ENCODE measurements around the gene COL15A1. TPM values are rescaled to one million over a fixed set of nuclear protein-coding genes. Genes with fewer than 3 reads are reported as not detected.

COL15A1 gene
- total RNA-seq, 1 experiment from 2014 or later, result 0.10 TPM

DNA sequence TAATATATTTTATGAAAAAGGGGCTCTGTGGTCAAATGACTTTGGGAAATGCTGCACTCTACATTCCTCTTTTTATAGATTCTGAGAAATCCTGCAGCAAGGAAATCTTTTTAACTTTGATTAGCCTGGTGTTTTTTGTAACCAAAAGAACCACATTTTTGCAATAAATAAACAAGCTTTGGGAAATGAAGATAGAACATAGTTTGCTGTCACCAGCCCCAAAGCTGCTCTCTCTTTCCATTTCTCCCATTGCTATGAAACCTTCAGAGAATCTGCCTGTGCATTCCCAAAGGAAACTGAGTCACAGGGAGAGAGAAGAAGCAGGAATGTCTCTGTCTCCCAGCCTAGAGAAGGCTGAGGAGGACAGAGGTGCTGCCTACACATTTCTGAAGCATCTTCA is 59.0 kb downstream of the COL15A1 start:
- BruUV-seq (replicated peaks), result no TSS peak

DNA sequence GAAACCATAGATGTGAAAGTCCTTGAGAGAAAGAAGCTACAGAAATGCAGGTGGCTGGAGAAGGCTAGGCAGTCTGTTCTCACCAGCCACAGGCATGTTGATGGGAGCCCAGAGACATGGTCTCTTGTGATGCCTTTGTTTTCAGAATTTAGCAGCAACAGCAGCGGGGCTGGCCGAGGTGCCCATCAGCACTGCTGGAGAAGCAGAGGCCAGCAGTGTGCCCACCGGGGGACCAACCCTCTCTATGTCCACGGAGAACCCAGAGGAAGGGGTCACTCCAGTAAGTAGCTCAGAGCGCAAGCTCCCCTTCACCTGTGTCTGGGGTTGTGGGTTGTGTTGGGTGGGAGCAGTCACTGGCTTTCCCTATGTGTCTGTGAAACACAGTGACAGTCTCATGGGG is 59.6 kb downstream of the COL15A1 start:
- CTCF ChIA-PET, result interaction anchor here (0.7 kb wide), 1 partner anchor 669 kb away, joined by 3 read pairs; no protein-coding TSS in a partner anchor
- Histone ChIP-seq H3K27me3 (ENCODE audit: control insufficient read depth, insufficient read depth, low read length) (no peaks in the 10 kb centered on the region), H3K4me1 (ENCODE audit: control insufficient read depth, insufficient read depth, low read length) (no peaks in the 10 kb centered on the region), H3K9me3 (ENCODE audit: control insufficient read depth, insufficient read depth, low read depth, low read length) (no peaks in the 10 kb centered on the region), H3K36me3 (ENCODE audit: control insufficient read depth, insufficient read depth, low read length) (no peaks in the 10 kb centered on the region), H3K4me3 (ENCODE audit: low read depth in 2 of 2, low read length in 2 of 2) (no peak overlapping the region), H3K27ac (ENCODE audit: low read length) (no peak overlapping the region)
- intact Hi-C loops (cut with micrococcal nuclease; ENCODE audit: unreplicated experiment) (no loop called here), in situ Hi-C loops (cut with HindIII; ENCODE audit: low pct_unique_long_range_greater_than_20kb, low sequenced_read_pairs) (no loop called here)
- BruUV-seq (replicated peaks), result no TSS peak
- TF ChIP-seq SIN3A (IDR thresholded peaks at IDR 0.05; ENCODE audit: borderline replicate concordance, insufficient read depth, low read depth, low read length) (no peak), TCF7L2 (IDR thresholded peaks at IDR 0.05; ENCODE audit: low read depth, low read length) (no peak), POLR2AphosphoS5 (IDR thresholded peaks at IDR 0.05; ENCODE audit: low read depth, low read length) (no peak)
- TF ChIP-seq, protein P1, sequence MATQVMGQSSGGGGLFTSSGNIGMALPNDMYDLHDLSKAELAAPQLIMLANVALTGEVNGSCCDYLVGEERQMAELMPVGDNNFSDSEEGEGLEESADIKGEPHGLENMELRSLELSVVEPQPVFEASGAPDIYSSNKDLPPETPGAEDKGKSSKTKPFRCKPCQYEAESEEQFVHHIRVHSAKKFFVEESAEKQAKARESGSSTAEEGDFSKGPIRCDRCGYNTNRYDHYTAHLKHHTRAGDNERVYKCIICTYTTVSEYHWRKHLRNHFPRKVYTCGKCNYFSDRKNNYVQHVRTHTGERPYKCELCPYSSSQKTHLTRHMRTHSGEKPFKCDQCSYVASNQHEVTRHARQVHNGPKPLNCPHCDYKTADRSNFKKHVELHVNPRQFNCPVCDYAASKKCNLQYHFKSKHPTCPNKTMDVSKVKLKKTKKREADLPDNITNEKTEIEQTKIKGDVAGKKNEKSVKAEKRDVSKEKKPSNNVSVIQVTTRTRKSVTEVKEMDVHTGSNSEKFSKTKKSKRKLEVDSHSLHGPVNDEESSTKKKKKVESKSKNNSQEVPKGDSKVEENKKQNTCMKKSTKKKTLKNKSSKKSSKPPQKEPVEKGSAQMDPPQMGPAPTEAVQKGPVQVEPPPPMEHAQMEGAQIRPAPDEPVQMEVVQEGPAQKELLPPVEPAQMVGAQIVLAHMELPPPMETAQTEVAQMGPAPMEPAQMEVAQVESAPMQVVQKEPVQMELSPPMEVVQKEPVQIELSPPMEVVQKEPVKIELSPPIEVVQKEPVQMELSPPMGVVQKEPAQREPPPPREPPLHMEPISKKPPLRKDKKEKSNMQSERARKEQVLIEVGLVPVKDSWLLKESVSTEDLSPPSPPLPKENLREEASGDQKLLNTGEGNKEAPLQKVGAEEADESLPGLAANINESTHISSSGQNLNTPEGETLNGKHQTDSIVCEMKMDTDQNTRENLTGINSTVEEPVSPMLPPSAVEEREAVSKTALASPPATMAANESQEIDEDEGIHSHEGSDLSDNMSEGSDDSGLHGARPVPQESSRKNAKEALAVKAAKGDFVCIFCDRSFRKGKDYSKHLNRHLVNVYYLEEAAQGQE (IDR thresholded peaks at IDR 0.05; ENCODE audit: insufficient read depth in 1 of 2, low read depth in 2 of 2, low read length in 1 of 2), result no peak
- TF ChIP-seq, protein P2, sequence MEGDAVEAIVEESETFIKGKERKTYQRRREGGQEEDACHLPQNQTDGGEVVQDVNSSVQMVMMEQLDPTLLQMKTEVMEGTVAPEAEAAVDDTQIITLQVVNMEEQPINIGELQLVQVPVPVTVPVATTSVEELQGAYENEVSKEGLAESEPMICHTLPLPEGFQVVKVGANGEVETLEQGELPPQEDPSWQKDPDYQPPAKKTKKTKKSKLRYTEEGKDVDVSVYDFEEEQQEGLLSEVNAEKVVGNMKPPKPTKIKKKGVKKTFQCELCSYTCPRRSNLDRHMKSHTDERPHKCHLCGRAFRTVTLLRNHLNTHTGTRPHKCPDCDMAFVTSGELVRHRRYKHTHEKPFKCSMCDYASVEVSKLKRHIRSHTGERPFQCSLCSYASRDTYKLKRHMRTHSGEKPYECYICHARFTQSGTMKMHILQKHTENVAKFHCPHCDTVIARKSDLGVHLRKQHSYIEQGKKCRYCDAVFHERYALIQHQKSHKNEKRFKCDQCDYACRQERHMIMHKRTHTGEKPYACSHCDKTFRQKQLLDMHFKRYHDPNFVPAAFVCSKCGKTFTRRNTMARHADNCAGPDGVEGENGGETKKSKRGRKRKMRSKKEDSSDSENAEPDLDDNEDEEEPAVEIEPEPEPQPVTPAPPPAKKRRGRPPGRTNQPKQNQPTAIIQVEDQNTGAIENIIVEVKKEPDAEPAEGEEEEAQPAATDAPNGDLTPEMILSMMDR (IDR thresholded peaks at IDR 0.05), result no peak
- no peak for DNase-seq (ENCODE audit: low read depth, low spot score)
- ATAC-seq, result no peak
- POLR2A ChIA-PET, result no interaction called here

More for the DNA sequence above, 59.0 kb downstream of the COL15A1 start:
- in situ Hi-C loops (cut with HindIII; ENCODE audit: low pct_unique_long_range_greater_than_20kb, low sequenced_read_pairs) (no loop called here), intact Hi-C loops (cut with micrococcal nuclease; ENCODE audit: unreplicated experiment) (no loop called here)
- Histone ChIP-seq H3K4me1 (ENCODE audit: control insufficient read depth, insufficient read depth, low read length) (no peaks in the 10 kb centered on the region), H3K36me3 (ENCODE audit: control insufficient read depth, insufficient read depth, low read length) (no peaks in the 10 kb centered on the region), H3K4me3 (ENCODE audit: low read depth in 2 of 2, low read length in 2 of 2) (no peak overlapping the region), H3K27me3 (ENCODE audit: control insufficient read depth, insufficient read depth, low read length) (no peaks in the 10 kb centered on the region), H3K9me3 (ENCODE audit: control insufficient read depth, insufficient read depth, low read depth, low read length) (no peaks in the 10 kb centered on the region), H3K27ac (ENCODE audit: low read length) (no peak overlapping the region)
- no peak for ATAC-seq
- no peak for TF ChIP-seq SIN3A (IDR thresholded peaks at IDR 0.05; ENCODE audit: borderline replicate concordance, insufficient read depth, low read depth, low read length)
- TF ChIP-seq, protein P1 (IDR thresholded peaks at IDR 0.05; ENCODE audit: insufficient read depth in 1 of 2, low read depth in 2 of 2, low read length in 1 of 2), result no peak
- TF ChIP-seq POLR2AphosphoS5 (IDR thresholded peaks at IDR 0.05; ENCODE audit: low read depth, low read length), result no peak
- TF ChIP-seq, protein P2 (IDR thresholded peaks at IDR 0.05), result no peak
- no peak for TF ChIP-seq TCF7L2 (IDR thresholded peaks at IDR 0.05; ENCODE audit: low read depth, low read length)
- no peak for DNase-seq (ENCODE audit: low read depth, low spot score)
- ChIA-PET CTCF (interaction anchor here (0.7 kb wide), 1 partner anchor 669 kb away, joined by 3 read pairs; no protein-coding TSS in a partner anchor), POLR2A (no interaction called here)

Data from Panc1 (cell line).